ENCODE measurements around the gene MYO15A.

Gene MYO15A

DNA sequence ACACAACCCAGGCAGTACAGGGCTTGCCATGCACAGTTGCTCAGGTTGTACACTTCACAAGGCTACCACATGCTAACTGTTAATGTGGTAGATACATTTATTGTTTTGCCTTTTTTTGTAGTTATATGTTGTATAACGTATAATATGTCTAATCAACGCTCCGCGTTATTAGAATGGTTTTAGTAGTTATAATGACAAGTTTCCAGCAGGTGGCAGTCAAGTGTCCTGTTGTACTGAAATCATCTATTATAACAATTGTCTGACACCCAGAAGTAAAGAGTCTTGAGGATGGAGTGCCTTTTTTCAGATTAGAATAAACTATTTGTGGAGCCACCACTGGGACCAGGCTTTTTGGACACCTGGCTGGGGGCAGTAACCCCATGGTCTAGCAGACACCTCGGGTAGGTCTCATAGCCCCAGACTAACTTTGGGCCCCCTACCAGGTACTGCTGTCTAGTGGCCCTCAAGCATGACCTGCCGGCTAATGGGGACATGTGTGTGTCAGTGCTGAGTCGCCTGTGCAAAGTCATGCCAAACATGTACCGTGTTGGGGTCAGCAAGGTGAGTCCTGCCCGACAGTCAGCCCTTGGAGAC, 32.8 kb downstream of the MYO15A start:
- DNase-seq (ENCODE audit: low spot score) = no peak
- H3K27me3 ChIP-seq (ENCODE audit: insufficient read depth, poor library complexity, severe bottlenecking) = no peaks in the 10 kb centered on the region
- H3K27ac ChIP-seq (ENCODE audit: poor library complexity, severe bottlenecking) = no peak overlapping the region
- H3K4me3 ChIP-seq (ENCODE audit: severe bottlenecking) = no peak overlapping the region
- TF ChIP-seq, protein P1, sequence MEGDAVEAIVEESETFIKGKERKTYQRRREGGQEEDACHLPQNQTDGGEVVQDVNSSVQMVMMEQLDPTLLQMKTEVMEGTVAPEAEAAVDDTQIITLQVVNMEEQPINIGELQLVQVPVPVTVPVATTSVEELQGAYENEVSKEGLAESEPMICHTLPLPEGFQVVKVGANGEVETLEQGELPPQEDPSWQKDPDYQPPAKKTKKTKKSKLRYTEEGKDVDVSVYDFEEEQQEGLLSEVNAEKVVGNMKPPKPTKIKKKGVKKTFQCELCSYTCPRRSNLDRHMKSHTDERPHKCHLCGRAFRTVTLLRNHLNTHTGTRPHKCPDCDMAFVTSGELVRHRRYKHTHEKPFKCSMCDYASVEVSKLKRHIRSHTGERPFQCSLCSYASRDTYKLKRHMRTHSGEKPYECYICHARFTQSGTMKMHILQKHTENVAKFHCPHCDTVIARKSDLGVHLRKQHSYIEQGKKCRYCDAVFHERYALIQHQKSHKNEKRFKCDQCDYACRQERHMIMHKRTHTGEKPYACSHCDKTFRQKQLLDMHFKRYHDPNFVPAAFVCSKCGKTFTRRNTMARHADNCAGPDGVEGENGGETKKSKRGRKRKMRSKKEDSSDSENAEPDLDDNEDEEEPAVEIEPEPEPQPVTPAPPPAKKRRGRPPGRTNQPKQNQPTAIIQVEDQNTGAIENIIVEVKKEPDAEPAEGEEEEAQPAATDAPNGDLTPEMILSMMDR (IDR thresholded peaks at IDR 0.05; ENCODE audit: poor library complexity, severe bottlenecking) = peak; percentile 78
- no peaks in the 10 kb centered on the region for H3K36me3 ChIP-seq (ENCODE audit: low read depth)
- no peaks in the 10 kb centered on the region for H3K4me1 ChIP-seq (ENCODE audit: insufficient read depth, poor library complexity, severe bottlenecking)
- peak; percentile 18; the same call in 1 of the 3 replicates for ATAC-seq (ENCODE audit: low read depth)
- no peaks in the 10 kb centered on the region for H3K9me3 ChIP-seq (ENCODE audit: severe bottlenecking)

DNA sequence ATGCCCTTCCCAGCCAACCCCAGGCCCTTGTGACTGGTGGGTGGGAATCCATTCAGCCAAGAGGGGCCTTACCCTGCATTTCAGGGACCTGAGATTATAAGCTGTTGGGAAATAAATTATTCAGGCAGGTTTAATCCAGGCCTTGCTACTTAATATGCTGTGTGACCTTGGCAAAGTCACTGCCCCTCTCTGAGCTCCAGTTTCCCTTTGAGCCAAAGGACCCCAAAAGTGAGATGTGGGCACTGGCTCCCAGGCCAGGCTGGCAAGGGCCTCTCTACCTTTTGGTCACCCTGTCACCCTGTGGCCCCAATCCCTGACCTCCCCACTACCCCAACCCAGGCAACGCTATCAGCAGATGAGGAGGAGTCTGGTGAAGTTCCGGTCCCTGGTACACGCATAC, 33.9 kb downstream of the MYO15A start:
- no peaks in the 10 kb centered on the region for H3K4me1 ChIP-seq (ENCODE audit: insufficient read depth, poor library complexity, severe bottlenecking)
- ATAC-seq (ENCODE audit: low read depth) = no peak
- TF ChIP-seq, protein P1 (IDR thresholded peaks at IDR 0.05; ENCODE audit: poor library complexity, severe bottlenecking) = no peak

DNA sequence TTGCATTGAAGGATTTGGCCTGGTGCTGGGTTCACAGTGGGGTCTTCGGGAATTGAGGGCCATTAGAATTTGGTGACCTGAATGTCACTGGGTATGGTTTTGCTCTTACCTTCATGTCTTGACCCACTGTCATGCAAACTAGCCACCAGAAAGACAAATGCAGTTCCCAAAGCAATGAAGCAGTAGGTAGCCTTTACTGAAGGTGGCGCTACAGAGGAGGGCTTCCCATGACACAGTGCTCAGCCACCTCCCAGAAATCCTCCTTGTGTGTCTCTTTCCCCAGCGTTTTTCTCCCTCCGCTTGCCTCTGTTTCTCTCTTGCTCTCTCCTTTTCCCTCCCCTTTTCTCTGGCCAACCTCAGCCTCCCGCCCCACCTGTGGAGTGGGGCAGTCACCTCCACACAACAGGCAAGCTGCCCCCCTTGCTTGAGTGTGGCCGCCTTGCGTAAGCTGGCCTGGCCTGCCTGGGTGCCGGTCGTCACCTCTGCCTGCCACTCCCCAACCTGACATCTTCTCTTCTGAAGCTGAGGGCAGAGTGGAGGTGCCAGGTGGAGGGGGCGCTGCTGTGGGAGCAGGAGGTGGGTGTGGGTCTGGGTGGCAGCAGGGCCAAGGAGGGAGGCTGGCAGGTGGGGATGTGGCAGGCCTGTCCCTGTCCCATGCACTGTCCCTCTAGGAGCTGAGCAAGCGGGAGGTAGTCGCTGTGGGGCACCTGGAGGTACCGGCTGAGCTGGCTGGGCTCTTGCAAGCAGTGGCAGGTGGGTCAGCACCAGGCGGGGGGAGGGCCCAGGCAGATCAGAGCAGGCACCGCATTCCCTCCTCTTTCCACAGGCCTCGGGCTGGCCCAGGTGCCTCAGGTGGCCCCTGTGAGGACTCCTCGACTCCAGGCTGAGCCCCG, 34.7 kb downstream of the MYO15A start:
- Histone ChIP-seq H3K36me3 (ENCODE audit: low read depth) (no peaks in the 10 kb centered on the region), H3K27ac (ENCODE audit: poor library complexity, severe bottlenecking) (no peak overlapping the region), H3K4me1 (ENCODE audit: insufficient read depth, poor library complexity, severe bottlenecking) (no peaks in the 10 kb centered on the region), H3K9me3 (ENCODE audit: severe bottlenecking) (no peaks in the 10 kb centered on the region), H3K4me3 (ENCODE audit: severe bottlenecking) (no peak overlapping the region), H3K27me3 (ENCODE audit: insufficient read depth, poor library complexity, severe bottlenecking) (no peaks in the 10 kb centered on the region)
- TF ChIP-seq, protein P1 (IDR thresholded peaks at IDR 0.05; ENCODE audit: poor library complexity, severe bottlenecking) = no peak
- no peak for ATAC-seq (ENCODE audit: low read depth)
- no peak for DNase-seq (ENCODE audit: low spot score)

More for the DNA sequence above, 33.9 kb downstream of the MYO15A start:
- Histone ChIP-seq H3K9me3 (ENCODE audit: severe bottlenecking) (no peaks in the 10 kb centered on the region), H3K4me3 (ENCODE audit: severe bottlenecking) (no peak overlapping the region), H3K27ac (ENCODE audit: poor library complexity, severe bottlenecking) (no peak overlapping the region), H3K36me3 (ENCODE audit: low read depth) (no peaks in the 10 kb centered on the region), H3K27me3 (ENCODE audit: insufficient read depth, poor library complexity, severe bottlenecking) (no peaks in the 10 kb centered on the region)
- DNase-seq (ENCODE audit: low spot score) = no peak

DNA sequence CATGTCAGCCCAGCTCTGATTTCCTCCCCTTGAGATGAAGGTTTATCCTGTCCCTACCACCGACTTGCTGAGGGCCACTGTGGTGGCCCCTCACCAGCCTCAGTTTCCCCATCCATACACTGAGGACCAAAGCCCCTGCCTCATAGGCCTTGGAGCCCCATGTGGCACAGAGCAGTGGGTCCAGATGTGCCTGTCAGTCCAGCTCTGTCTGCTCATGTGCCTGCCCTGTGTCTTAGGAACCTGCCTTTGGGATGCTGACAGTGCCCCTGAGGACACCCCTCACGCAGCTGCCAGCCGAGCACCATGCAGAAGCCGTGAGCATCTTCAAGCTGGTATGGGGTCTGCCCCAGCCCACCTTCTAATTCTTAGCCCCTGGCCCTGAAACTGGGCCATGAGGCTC, 35.7 kb downstream of the MYO15A start:
- no peaks in the 10 kb centered on the region for H3K9me3 ChIP-seq (ENCODE audit: severe bottlenecking)
- TF ChIP-seq, protein P1 (IDR thresholded peaks at IDR 0.05; ENCODE audit: poor library complexity, severe bottlenecking) = no peak
- H3K27ac ChIP-seq (ENCODE audit: poor library complexity, severe bottlenecking) = no peak overlapping the region
- H3K27me3 ChIP-seq (ENCODE audit: insufficient read depth, poor library complexity, severe bottlenecking) = no peaks in the 10 kb centered on the region
- ATAC-seq (ENCODE audit: low read depth) (no peak), DNase-seq (ENCODE audit: low spot score) (no peak)
- no peaks in the 10 kb centered on the region for H3K36me3 ChIP-seq (ENCODE audit: low read depth)
- no peak overlapping the region for H3K4me3 ChIP-seq (ENCODE audit: severe bottlenecking)
- H3K4me1 ChIP-seq (ENCODE audit: insufficient read depth, poor library complexity, severe bottlenecking) = no peaks in the 10 kb centered on the region
